ENCODE results near the gene S100A4.

Gene S100A4

DNA sequence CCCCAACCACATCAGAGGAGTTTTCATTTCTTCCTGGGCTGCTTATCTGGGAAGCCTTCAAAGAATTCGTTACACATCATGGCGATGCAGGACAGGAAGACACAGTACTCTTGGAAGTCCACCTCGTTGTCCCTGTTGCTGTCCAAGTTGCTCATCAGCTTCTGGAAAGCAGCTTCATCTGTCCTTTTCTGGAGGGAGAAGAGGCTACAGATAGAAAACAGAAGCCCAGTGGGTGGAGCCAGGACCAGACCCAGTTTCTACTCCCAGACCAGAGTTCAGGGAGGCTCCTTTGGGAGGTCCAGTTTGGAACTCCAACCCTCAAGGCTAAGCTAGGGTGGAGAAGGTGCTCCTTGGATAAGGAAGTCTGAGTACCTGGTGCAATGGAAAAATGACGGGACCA lies 1.9 kb downstream of the S100A4 start:
- H3K27ac ChIP-seq: no peak overlapping the region
- TF ChIP-seq, protein P1, sequence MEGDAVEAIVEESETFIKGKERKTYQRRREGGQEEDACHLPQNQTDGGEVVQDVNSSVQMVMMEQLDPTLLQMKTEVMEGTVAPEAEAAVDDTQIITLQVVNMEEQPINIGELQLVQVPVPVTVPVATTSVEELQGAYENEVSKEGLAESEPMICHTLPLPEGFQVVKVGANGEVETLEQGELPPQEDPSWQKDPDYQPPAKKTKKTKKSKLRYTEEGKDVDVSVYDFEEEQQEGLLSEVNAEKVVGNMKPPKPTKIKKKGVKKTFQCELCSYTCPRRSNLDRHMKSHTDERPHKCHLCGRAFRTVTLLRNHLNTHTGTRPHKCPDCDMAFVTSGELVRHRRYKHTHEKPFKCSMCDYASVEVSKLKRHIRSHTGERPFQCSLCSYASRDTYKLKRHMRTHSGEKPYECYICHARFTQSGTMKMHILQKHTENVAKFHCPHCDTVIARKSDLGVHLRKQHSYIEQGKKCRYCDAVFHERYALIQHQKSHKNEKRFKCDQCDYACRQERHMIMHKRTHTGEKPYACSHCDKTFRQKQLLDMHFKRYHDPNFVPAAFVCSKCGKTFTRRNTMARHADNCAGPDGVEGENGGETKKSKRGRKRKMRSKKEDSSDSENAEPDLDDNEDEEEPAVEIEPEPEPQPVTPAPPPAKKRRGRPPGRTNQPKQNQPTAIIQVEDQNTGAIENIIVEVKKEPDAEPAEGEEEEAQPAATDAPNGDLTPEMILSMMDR (IDR thresholded peaks at IDR 0.05): no peak
- TF ChIP-seq ZFX (IDR thresholded peaks at IDR 0.05; ENCODE audit: borderline replicate concordance): no peak

DNA sequence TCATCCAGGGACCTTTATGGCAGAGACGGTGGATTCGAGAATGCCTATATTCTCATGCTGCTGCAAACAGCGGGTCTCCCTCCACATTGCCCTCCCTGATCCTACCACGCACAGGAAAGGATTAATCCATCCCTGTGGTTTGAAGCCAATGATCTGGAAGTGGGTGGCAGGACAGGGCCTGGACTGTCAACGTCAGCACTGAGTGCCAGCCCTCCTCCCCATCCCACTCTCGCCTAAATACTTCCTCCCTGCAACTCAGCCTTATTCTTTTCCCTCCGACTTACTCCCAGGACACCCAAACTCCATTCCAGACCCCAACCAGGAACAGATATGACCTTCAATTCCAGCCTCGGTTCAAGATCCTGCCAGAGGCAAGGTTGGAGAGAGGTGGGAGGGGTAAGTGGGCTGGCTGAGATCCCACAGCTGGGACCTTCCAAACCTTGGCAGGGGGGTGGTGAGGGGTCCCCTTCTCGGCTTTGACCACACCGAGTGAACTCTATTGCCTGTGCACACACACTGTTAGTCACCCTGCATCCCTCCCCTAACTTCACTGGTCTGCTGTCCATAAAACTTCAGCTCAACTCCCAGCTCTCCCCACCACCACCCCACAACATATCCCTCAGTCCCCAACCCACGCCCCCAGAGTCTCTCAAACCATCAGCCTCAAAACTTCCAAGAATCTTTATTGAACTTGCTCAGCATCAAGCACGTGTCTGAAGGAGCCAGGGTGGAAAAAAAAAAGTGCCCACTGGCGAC lies 2.5 kb downstream of the S100A4 start:
- H3K27ac ChIP-seq: no peak overlapping the region
- TF ChIP-seq ZFX (IDR thresholded peaks at IDR 0.05; ENCODE audit: borderline replicate concordance): no peak
- TF ChIP-seq, protein P1 (IDR thresholded peaks at IDR 0.05): no peak

DNA sequence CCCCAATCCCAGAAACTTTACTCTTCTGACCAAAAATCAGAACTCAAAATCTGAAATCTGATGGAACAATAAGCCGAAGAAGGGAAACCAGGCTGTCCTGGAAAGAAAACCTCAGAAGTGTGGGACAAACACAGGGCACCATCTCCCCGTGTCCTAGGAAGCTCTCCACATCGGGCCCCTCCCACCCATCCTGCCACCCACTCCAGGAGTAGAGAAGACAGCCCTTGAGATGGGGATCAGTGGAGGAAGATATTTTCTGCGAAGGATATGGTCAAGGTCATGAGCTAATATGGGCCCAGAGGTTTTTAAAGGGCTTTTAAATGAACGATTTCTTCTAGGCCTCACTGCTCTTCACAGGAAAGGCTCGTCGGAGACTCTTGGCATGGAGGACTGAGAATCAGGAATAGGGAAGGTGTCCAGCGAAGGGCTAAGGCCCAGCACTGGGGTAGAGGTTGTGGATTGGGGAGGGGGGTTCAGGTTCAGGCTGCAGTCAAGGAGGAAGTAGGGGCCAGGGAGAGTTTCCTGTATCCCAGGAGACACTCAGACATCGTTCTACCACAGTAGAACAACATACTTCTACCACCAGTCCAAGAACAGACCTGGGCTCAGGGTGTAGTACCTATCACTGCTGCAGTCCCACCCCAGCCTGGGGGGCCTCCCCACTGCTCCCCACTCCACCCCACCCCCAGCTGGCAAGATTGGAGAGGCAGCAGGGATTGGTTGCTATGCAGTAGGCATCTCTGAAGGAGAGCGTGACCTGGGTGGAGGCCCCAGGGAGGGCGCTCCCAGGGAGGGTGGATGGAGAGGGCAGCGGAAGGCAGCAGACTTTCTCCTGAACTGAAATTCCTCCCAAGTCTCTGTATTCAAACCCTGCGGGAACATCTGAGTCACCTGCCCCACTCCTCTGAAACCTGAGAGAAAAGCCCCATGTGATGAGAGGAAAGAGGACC lies 3.7 kb downstream of the S100A4 start:
- TF ChIP-seq ZFX (IDR thresholded peaks at IDR 0.05; ENCODE audit: borderline replicate concordance): no peak
- TF ChIP-seq, protein P1 (IDR thresholded peaks at IDR 0.05): no peak
- H3K27ac ChIP-seq: no peak overlapping the region

DNA sequence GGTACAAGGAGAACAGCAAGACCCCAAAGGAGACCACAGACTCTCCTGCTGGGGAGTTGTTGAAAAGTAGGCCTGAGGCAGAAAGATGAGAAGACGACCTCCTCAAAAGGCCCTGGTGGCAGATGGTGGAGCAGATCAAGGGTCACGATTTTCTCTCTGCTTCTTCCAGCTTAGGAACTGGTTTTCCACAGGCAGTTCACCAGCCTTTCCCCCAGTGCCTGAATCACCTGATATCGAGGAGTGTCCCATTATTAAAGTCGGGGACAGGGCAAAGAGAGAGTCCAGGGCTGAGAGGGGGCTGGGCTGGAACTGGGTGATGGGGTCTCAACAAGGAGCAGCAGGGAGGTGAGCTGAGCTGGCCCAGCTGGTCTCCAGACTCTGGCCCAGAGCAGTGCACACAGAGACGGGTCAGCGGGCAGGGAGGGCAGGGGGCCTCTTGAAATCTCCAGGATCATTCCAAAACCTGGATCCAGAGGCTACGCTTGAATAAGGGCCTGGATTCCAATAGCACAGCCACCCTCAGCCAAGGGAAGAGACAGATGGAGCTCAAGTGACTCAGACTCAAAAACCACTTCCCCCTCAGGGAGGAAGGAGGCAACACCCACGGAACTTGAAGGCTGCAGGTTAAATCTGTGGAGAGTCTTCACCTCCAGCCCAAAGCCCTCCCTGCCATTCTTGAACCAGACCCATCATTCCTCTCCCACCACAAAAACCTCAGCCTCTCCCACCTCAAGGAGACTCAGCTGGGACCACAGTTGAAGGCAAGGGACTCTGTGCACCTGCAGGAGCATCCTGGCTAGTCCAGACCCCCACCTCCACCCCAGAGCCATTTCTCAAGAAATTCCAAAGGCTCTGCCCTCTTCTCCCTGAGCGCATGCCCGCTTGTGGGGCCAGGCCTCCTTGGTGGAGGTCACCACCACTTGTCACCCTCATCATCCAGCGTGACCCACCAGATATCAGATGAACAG lies 4.9 kb downstream of the S100A4 start, which contains the start of gene S100A5:
Gene S100A5 (minus strand): TSS at position 541 of the 968 bp plus-strand sequence. CDS start 743 bp downstream, outside the sequence.
- TF ChIP-seq, protein P1 (IDR thresholded peaks at IDR 0.05): no peak
- TF ChIP-seq ZFX (IDR thresholded peaks at IDR 0.05; ENCODE audit: borderline replicate concordance): no peak
- H3K27ac ChIP-seq: no peak within 1 kb of the TSS

DNA sequence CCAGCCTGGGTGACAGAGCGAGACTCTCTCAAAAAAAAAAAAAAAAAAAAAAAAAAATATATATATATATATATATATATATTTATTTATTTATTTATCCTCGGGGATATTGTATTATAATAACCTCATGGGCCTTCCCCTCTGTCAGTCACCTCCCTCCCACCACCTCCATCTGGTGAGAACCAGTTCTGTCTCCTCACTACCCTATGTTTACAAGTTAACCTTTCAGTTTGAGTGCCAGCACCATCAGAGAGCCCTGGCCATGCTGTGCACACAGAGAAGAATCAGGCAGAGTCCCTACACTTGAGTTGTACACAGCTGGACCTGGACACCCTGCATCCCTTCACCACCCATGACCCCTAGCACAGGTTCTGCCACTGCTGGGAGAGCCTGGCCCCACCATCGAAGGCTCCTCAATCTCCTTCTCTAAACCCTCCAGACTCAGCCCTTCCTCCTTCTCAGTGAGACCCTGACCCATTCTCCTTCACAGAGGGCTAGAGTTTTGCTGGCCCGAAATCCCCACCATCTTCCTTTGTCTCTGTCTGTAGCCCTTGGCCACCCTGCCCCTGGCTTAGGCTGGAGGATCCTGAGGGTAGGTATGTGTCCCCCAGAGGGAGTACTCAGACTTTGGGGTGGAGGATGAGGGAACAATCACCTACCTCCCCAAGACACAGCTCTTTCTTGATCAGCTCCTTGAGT lies 6.1 kb downstream of the S100A4 start:
- TF ChIP-seq ZFX (IDR thresholded peaks at IDR 0.05; ENCODE audit: borderline replicate concordance): no peak
- TF ChIP-seq, protein P1 (IDR thresholded peaks at IDR 0.05): no peak
- no peak overlapping the region for H3K27ac ChIP-seq

DNA sequence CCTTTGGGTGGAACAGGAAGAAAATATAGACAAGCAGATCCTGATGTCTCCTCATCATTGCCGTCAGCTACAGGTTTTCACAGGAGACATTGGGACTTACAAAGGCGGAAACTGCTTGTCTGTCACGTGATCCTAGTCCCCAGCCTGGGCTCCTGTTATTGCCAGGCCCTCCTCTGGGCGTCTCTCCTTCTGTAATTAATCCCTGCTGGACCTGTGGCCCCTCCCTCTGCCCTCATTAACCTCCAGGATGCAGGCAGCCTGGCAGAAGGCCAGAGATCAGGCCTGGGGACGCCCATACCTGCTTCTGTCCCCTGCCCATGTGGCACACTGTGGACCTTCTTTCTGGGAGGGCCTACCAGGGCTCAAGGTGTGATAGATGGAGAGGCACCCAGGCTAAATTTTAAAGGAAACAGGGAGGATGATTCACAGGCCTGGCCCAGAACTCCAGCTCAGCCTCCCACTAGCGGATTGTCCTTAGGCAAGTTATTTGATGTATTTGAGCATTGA lies 7.2 kb downstream of the S100A4 start:
- TF ChIP-seq ZFX (IDR thresholded peaks at IDR 0.05; ENCODE audit: borderline replicate concordance): no peak
- TF ChIP-seq, protein P1 (IDR thresholded peaks at IDR 0.05): peak; percentile 30
- peak overlapping the region; percentile 81 for H3K27ac ChIP-seq

All from 22Rv1 (cell line).